Brain microvascular endothelial cell (primary cell): ENCODE data around the gene GALNT10.

Source experiments
- DNase-seq: peaks from one replicate; pipeline ENCODE4 v3.0.0-alpha.2; 2020
- H3K27ac ChIP-seq: fragments of 250-450 bp; sonication (Bioruptor Pico); 2 replicates; pipeline ENCODE4 v1.5.1; 2020; ENCODE audit warnings: mild to moderate bottlenecking, moderate library complexity
- H3K27me3 ChIP-seq: fragments of 250-450 bp; sonication (Bioruptor Pico); replicated peaks from 2 replicates; pipeline ENCODE4 v1.5.1; 2020; ENCODE audit warnings: mild to moderate bottlenecking
- H3K36me3 ChIP-seq: fragments of 250-450 bp; sonication (Bioruptor Pico); replicated peaks from 2 replicates; pipeline ENCODE4 v1.5.1; 2020; ENCODE audit warnings: mild to moderate bottlenecking
- H3K4me3 ChIP-seq: 2 replicates; pipeline ENCODE4 v1.5.1; 2011; ENCODE audit warnings: low read depth, mild to moderate bottlenecking, control low read depth, low read length, moderate library complexity
- CTCF ChIP-seq: IDR thresholded peaks from 2 replicates; pipeline ENCODE4 v1.5.1; 2011; ENCODE audit warnings: low read depth, mild to moderate bottlenecking, moderate library complexity, low read length, control low read depth, inconsistent platforms; ENCODE audit errors: missing control alignments
- in situ Hi-C: cut with HindIII; loops from 2 replicates; pipeline ENCODE4 v1.10.0; 2017; ENCODE audit warnings: low sequenced_read_pairs, low pct_ligation_motif_present

The GALNT10 gene

GRCh38 chr5:154268073-154268472 lies 77.5 kb downstream of the GALNT10 start:
- TF ChIP-seq CTCF, result no peak
- DNase-seq, result no peak
- H3K27ac ChIP-seq, result no peak overlapping the region
- H3K27me3 ChIP-seq, result no peaks in the 10 kb centered on the region
- H3K36me3 ChIP-seq, result no peaks in the 10 kb centered on the region
- H3K4me3 ChIP-seq, result no peak overlapping the region
- in situ Hi-C loops, result no loop called here

GRCh38 chr5:154269414-154269813 lies 78.9 kb downstream of the GALNT10 start:
- in situ Hi-C loops, result no loop called here
- Histone ChIP-seq H3K36me3 (no peaks in the 10 kb centered on the region), H3K27me3 (no peaks in the 10 kb centered on the region), H3K4me3 (no peak overlapping the region), H3K27ac (no peak overlapping the region)
- no peak for DNase-seq
- TF ChIP-seq CTCF, result no peak

GRCh38 chr5:154271466-154271865 lies 80.9 kb downstream of the GALNT10 start:
- Histone ChIP-seq H3K4me3 (no peak overlapping the region), H3K27me3 (no peaks in the 10 kb centered on the region), H3K36me3 (no peaks in the 10 kb centered on the region), H3K27ac (no peak overlapping the region)
- in situ Hi-C loops, result no loop called here
- DNase-seq, result no peak
- no peak for TF ChIP-seq CTCF

GRCh38 chr5:154271936-154272514 lies 81.5 kb downstream of the GALNT10 start:
- Histone ChIP-seq H3K36me3 (no peaks in the 10 kb centered on the region), H3K27me3 (no peaks in the 10 kb centered on the region), H3K4me3 (no peak overlapping the region), H3K27ac (no peak overlapping the region)
- DNase-seq, result no peak
- no peak for TF ChIP-seq CTCF
- in situ Hi-C loops, result no loop called here

- Histone ChIP-seq H3K27ac (no peak overlapping the region), H3K4me3 (no peak overlapping the region), H3K27me3 (no peaks in the 10 kb centered on the region), H3K36me3 (no peaks in the 10 kb centered on the region)
- in situ Hi-C loops, result no loop called here
- DNase-seq, result no peak
- TF ChIP-seq CTCF, result no peak
Measured at GRCh38 chr5:154273028-154273617, 82.6 kb downstream of the GALNT10 start.
